ENCODE results near the gene PHKA2.

PHKA2 gene

GRCh38 chrX:18946611-18947010 is 37.3 kb downstream of the PHKA2 start:
- Histone ChIP-seq H3K27ac (ENCODE audit: low read length) (no peak overlapping the region), H3K9me3 (ENCODE audit: insufficient read depth, low read depth, low read length) (no peaks in the 10 kb centered on the region), H3K36me3 (ENCODE audit: insufficient read depth, low read depth, low read length) (peaks cover 20% of the 10 kb centered on the region; the same call in 1 of the 2 replicates), H3K4me1 (ENCODE audit: insufficient read depth, low read length) (no peaks in the 10 kb centered on the region), H3K27me3 (ENCODE audit: insufficient read depth, low read length) (no peaks in the 10 kb centered on the region), H3K4me3 (ENCODE audit: low read length) (no peak overlapping the region), H3K9ac (ENCODE audit: low read depth, low read length) (no peak overlapping the region)

DNA sequence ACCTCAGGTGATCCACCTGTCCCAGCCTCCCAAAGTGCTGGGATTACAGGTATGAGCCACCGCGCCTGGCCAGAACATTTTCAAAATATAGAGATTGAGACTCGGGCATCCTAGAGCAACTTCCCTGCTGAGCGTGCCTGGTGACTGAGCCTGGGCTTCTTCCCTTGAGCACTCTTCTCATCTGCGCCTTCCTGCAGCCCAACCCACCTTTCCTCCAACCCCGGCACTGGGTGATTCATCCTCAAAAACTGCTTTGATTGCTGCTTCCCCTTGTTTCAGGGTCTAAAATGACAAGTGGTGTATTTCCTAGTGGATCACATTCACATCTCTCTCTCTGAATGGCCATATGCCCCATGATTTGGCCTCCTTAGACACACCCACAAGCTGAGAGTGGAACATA is 37.8 kb downstream of the PHKA2 start:
- no peak overlapping the region for H3K27ac ChIP-seq (ENCODE audit: low read length)
- no peaks in the 10 kb centered on the region for H3K9me3 ChIP-seq (ENCODE audit: insufficient read depth, low read depth, low read length)
- H3K27me3 ChIP-seq (ENCODE audit: insufficient read depth, low read length) = no peaks in the 10 kb centered on the region
- no peak overlapping the region for H3K9ac ChIP-seq (ENCODE audit: low read depth, low read length)
- peaks cover 20% of the 10 kb centered on the region; the same call in 1 of the 2 replicates for H3K36me3 ChIP-seq (ENCODE audit: insufficient read depth, low read depth, low read length)
- H3K4me1 ChIP-seq (ENCODE audit: insufficient read depth, low read length) = no peaks in the 10 kb centered on the region
- no peak overlapping the region for H3K4me3 ChIP-seq (ENCODE audit: low read length)

DNA sequence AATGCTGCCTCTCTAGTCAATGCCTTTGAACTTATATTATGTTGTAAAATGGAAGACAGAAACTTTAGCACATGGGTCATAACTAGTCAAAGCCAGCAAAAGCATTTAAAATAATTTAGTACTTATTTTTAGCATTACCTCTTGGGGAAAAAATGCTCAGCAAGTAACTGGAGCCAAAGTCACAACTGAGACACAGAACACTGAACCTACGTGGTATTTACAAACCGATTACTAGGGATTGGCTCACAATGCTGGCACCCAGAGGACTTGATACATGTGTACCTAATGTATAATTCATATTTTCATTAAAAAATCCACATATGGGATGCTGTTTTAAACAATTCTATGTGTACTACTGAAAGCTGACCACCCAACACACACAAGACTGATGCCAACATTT is 38.4 kb downstream of the PHKA2 start:
- Histone ChIP-seq H3K27ac (ENCODE audit: low read length) (no peak overlapping the region), H3K9me3 (ENCODE audit: insufficient read depth, low read depth, low read length) (no peaks in the 10 kb centered on the region), H3K36me3 (ENCODE audit: insufficient read depth, low read depth, low read length) (peaks cover 27% of the 10 kb centered on the region; the same call in 1 of the 2 replicates), H3K9ac (ENCODE audit: low read depth, low read length) (no peak overlapping the region), H3K27me3 (ENCODE audit: insufficient read depth, low read length) (no peaks in the 10 kb centered on the region), H3K4me1 (ENCODE audit: insufficient read depth, low read length) (no peaks in the 10 kb centered on the region), H3K4me3 (ENCODE audit: low read length) (no peak overlapping the region)

GRCh38 chrX:18944482-18944881 is 39.4 kb downstream of the PHKA2 start:
- Histone ChIP-seq H3K9me3 (ENCODE audit: insufficient read depth, low read depth, low read length) (no peaks in the 10 kb centered on the region), H3K27me3 (ENCODE audit: insufficient read depth, low read length) (no peaks in the 10 kb centered on the region), H3K9ac (ENCODE audit: low read depth, low read length) (no peak overlapping the region), H3K4me1 (ENCODE audit: insufficient read depth, low read length) (no peaks in the 10 kb centered on the region), H3K4me3 (ENCODE audit: low read length) (no peak overlapping the region), H3K27ac (ENCODE audit: low read length) (no peak overlapping the region), H3K36me3 (ENCODE audit: insufficient read depth, low read depth, low read length) (peaks cover 27% of the 10 kb centered on the region; the same call in 1 of the 2 replicates)

GRCh38 chrX:18941896-18942295 is 42.0 kb downstream of the PHKA2 start:
- H3K9me3 ChIP-seq (ENCODE audit: insufficient read depth, low read depth, low read length) = no peaks in the 10 kb centered on the region
- peaks cover 37% of the 10 kb centered on the region; the same call in 1 of the 2 replicates for H3K36me3 ChIP-seq (ENCODE audit: insufficient read depth, low read depth, low read length)
- no peak overlapping the region for H3K27ac ChIP-seq (ENCODE audit: low read length)
- no peaks in the 10 kb centered on the region for H3K27me3 ChIP-seq (ENCODE audit: insufficient read depth, low read length)
- H3K4me1 ChIP-seq (ENCODE audit: insufficient read depth, low read length) = peaks cover 6% of the 10 kb centered on the region; the same call in 1 of the 2 replicates
- H3K9ac ChIP-seq (ENCODE audit: low read depth, low read length) = no peak overlapping the region
- no peak overlapping the region for H3K4me3 ChIP-seq (ENCODE audit: low read length)

DNA sequence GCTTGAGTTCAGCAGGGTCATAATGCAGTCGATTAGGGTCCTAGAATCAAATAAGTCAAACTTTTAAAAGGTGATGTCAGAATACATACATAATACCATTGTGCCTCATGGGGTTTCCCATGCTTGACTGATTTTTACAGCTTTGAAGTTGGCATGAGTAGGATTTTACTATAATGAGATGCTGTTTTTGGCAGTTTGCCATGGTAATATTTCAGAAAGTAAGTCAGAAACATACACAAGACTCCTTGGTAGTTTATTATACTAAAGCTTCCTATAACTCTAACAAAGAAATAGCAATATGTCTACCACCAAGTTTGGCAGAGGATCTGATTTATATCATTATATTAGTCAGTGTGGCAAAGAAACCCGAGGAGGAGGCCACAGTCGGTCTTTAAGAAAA is 45.2 kb downstream of the PHKA2 start:
- H3K4me1 ChIP-seq (ENCODE audit: insufficient read depth, low read length) = peaks cover 6% of the 10 kb centered on the region; the same call in 1 of the 2 replicates
- no peaks in the 10 kb centered on the region for H3K9me3 ChIP-seq (ENCODE audit: insufficient read depth, low read depth, low read length)
- H3K27ac ChIP-seq (ENCODE audit: low read length) = no peak overlapping the region
- H3K4me3 ChIP-seq (ENCODE audit: low read length) = no peak overlapping the region
- H3K27me3 ChIP-seq (ENCODE audit: insufficient read depth, low read length) = no peaks in the 10 kb centered on the region
- H3K36me3 ChIP-seq (ENCODE audit: insufficient read depth, low read depth, low read length) = peaks cover 37% of the 10 kb centered on the region; the same call in 1 of the 2 replicates
- no peak overlapping the region for H3K9ac ChIP-seq (ENCODE audit: low read depth, low read length)

DNA sequence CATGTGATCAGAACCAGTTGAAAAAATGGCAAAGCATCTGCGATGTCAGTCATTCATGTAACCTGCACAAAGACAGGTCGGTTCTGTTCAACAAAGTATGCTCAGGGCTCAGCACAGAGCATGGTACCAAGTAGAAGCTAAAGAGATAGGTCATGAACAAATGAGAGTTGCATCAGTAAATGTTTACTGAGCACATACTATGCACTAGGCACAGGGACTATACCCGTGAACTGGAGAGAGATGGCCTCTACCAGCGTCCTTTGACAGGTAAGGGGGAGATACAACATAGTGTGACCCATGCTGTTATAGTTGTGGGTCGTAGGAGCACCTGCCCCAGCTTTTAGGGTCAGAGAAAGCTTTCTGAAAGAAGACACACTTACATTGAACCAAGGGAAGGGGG is 46.7 kb downstream of the PHKA2 start:
- Histone ChIP-seq H3K9me3 (ENCODE audit: insufficient read depth, low read depth, low read length) (no peaks in the 10 kb centered on the region), H3K4me3 (ENCODE audit: low read length) (no peak overlapping the region), H3K36me3 (ENCODE audit: insufficient read depth, low read depth, low read length) (peaks cover 34% of the 10 kb centered on the region; the same call in 1 of the 2 replicates), H3K4me1 (ENCODE audit: insufficient read depth, low read length) (peaks cover 6% of the 10 kb centered on the region; the same call in 1 of the 2 replicates), H3K9ac (ENCODE audit: low read depth, low read length) (no peak overlapping the region), H3K27me3 (ENCODE audit: insufficient read depth, low read length) (no peaks in the 10 kb centered on the region), H3K27ac (ENCODE audit: low read length) (no peak overlapping the region)

DNA sequence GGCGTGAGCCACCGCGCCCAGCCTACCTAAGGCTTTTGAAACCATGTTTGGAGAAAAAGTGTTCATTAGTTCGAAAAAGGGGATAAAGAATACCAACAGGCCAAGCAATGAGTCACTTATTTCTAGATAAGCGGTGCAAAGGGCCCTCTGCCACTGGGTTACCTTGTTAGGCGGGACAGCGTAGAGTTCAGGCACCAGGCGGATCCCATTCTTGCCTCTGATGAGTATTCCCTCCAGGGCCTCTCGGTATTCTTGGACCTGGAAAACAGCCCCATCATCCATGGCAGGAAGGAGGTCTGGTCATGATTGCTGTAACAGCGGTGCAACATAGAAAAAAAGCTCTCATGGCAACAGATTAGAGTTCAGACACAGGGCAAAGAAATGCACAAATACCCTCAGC is 48.0 kb downstream of the PHKA2 start:
- no peak overlapping the region for H3K4me3 ChIP-seq (ENCODE audit: low read length)
- H3K27ac ChIP-seq (ENCODE audit: low read length) = no peak overlapping the region
- peaks cover 6% of the 10 kb centered on the region; the same call in 1 of the 2 replicates for H3K4me1 ChIP-seq (ENCODE audit: insufficient read depth, low read length)
- peaks cover 26% of the 10 kb centered on the region; the same call in 1 of the 2 replicates for H3K36me3 ChIP-seq (ENCODE audit: insufficient read depth, low read depth, low read length)
- H3K27me3 ChIP-seq (ENCODE audit: insufficient read depth, low read length) = no peaks in the 10 kb centered on the region
- H3K9ac ChIP-seq (ENCODE audit: low read depth, low read length) = no peak overlapping the region
- H3K9me3 ChIP-seq (ENCODE audit: insufficient read depth, low read depth, low read length) = no peaks in the 10 kb centered on the region

- H3K9ac ChIP-seq (ENCODE audit: low read depth, low read length) = no peak overlapping the region
- no peaks in the 10 kb centered on the region for H3K27me3 ChIP-seq (ENCODE audit: insufficient read depth, low read length)
- no peaks in the 10 kb centered on the region for H3K9me3 ChIP-seq (ENCODE audit: insufficient read depth, low read depth, low read length)
- no peak overlapping the region for H3K27ac ChIP-seq (ENCODE audit: low read length)
- H3K4me1 ChIP-seq (ENCODE audit: insufficient read depth, low read length) = peaks cover 6% of the 10 kb centered on the region; the same call in 1 of the 2 replicates
- H3K4me3 ChIP-seq (ENCODE audit: low read length) = no peak overlapping the region
- peaks cover 22% of the 10 kb centered on the region; the same call in 1 of the 2 replicates for H3K36me3 ChIP-seq (ENCODE audit: insufficient read depth, low read depth, low read length)
Measured at GRCh38 chrX:18934708-18935107, 49.2 kb downstream of the PHKA2 start.

- Histone ChIP-seq H3K9me3 (ENCODE audit: insufficient read depth, low read depth, low read length) (no peaks in the 10 kb centered on the region), H3K4me3 (ENCODE audit: low read length) (no peak overlapping the region), H3K36me3 (ENCODE audit: insufficient read depth, low read depth, low read length) (peaks cover 20% of the 10 kb centered on the region; the same call in 1 of the 2 replicates), H3K9ac (ENCODE audit: low read depth, low read length) (no peak overlapping the region), H3K27me3 (ENCODE audit: insufficient read depth, low read length) (no peaks in the 10 kb centered on the region), H3K4me1 (ENCODE audit: insufficient read depth, low read length) (peaks cover 6% of the 10 kb centered on the region; the same call in 1 of the 2 replicates), H3K27ac (ENCODE audit: low read length) (no peak overlapping the region)
Measured at GRCh38 chrX:18933617-18934016, 50.3 kb downstream of the PHKA2 start.

DNA sequence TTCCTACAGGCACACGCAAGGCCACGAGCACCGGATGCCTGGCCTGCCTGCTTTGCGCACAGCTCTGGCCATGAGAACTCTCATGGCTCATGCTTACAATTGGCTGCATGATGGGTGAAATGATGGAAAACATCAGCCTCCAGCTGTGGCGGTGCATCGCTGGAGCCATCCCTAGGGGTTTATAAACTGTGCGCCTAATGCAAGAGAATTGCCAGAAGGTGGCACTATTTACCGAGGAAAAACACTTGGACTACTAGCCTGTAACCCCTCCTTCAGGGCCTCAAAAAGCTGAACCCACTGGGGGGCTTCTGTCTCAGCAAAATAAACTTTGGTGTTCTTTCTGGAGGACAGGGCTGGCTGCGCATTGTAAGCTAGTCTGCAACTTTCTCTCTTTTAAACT is 51.9 kb downstream of the PHKA2 start:
- Histone ChIP-seq H3K4me1 (ENCODE audit: insufficient read depth, low read length) (no peaks in the 10 kb centered on the region), H3K9ac (ENCODE audit: low read depth, low read length) (no peak overlapping the region), H3K4me3 (ENCODE audit: low read length) (no peak overlapping the region), H3K27ac (ENCODE audit: low read length) (no peak overlapping the region), H3K9me3 (ENCODE audit: insufficient read depth, low read depth, low read length) (no peaks in the 10 kb centered on the region), H3K36me3 (ENCODE audit: insufficient read depth, low read depth, low read length) (peaks cover 12% of the 10 kb centered on the region; the same call in 1 of the 2 replicates), H3K27me3 (ENCODE audit: insufficient read depth, low read length) (no peaks in the 10 kb centered on the region)

- Histone ChIP-seq H3K4me3 (ENCODE audit: low read length) (no peak overlapping the region), H3K27ac (ENCODE audit: low read length) (no peak overlapping the region), H3K9me3 (ENCODE audit: insufficient read depth, low read depth, low read length) (no peaks in the 10 kb centered on the region), H3K36me3 (ENCODE audit: insufficient read depth, low read depth, low read length) (peaks cover 25% of the 10 kb centered on the region; the same call in 1 of the 2 replicates), H3K4me1 (ENCODE audit: insufficient read depth, low read length) (no peaks in the 10 kb centered on the region), H3K9ac (ENCODE audit: low read depth, low read length) (no peak overlapping the region), H3K27me3 (ENCODE audit: insufficient read depth, low read length) (no peaks in the 10 kb centered on the region)
Measured at GRCh38 chrX:18929775-18930174, 54.1 kb downstream of the PHKA2 start.

All from iPS-20b (cell line).